GM12878 (cell line): ENCODE measurements around the gene ARL15. TPM values are rescaled to one million over a fixed set of nuclear protein-coding genes. Genes with fewer than 3 reads are reported as not detected.

ENCODE experiments used
- ATAC-seq: fragments of 200-7000 bp; cut with Tn5 transposase; 3 replicates; pipeline ENCODE4 v1.9.1; 2020; ENCODE audit warnings: mild to moderate bottlenecking, moderate library complexity
- BruUV-seq: library from RNA; stranded (reverse); fragments of 400-500 nt; replicated peaks from 2 replicates; lab custom pipeline; 2021; lab: Mats Ljungman, UMichigan
- CTCF ChIA-PET: fragments of 300-600 bp; sonication (Branson Sonifier 250); formaldehyde crosslinking; extraction: SDS; loops from one replicate; lab custom pipeline; 2021; ENCODE audit warnings: inconsistent platforms; lab: Yijun Ruan, JAX
- POLR2A ChIA-PET: fragments of 350-600 bp; formaldehyde crosslinking; extraction: SDS; loops from one replicate; lab custom pipeline; 2021; ENCODE audit warnings: inconsistent platforms; lab: Charles Lee
- RAD21 ChIA-PET: fragments of 300-600 bp; sonication (Branson Sonifier 250); formaldehyde crosslinking; loops from one replicate; lab custom pipeline; 2023; ENCODE audit warnings: antibody characterized with exemption; ENCODE audit not compliant: unreplicated experiment; lab: Charles Lee
- SMC1A ChIA-PET: fragments of 300-600 bp; sonication (Branson Sonifier 250); formaldehyde crosslinking; loops from one replicate; lab custom pipeline; 2023; ENCODE audit not compliant: unreplicated experiment, uncharacterized antibody; lab: Charles Lee
- DNase-seq: peaks from one replicate; pipeline ENCODE4 v3.0.0-alpha.2; 2011; ENCODE audit warnings: low read depth, low spot score
- FAIRE-seq: peaks from 3 replicates; lab custom pipeline; 2011; peaks lifted over from hg19 to GRCh38; lab: Jason Lieb, UNC
- H2AFZ ChIP-seq: 2 replicates; pipeline ENCODE4 v1.6.0; 2011; ENCODE audit warnings: low read depth, low read length, control low read depth; ENCODE audit not compliant: control insufficient read depth
- H3K27ac ChIP-seq: 2 replicates; pipeline ENCODE4 v1.5.1; 2011; ENCODE audit warnings: control low read depth; ENCODE audit not compliant: control insufficient read depth, insufficient read depth
- H3K27me3 ChIP-seq, 2 experiments: replicated peaks in 1 of 2; 2 replicates each; pipeline versions ENCODE4 v1.6.0 to v1.6.1; 2011; ENCODE audit warnings: low read length in 1 of 2; ENCODE audit not compliant: control insufficient read depth in 2 of 2, insufficient read depth in 2 of 2
- H3K36me3 ChIP-seq, 2 experiments: 2 replicates each; pipeline ENCODE4 v1.5.1; 2011; ENCODE audit warnings: low read length in 1 of 2; ENCODE audit not compliant: control insufficient read depth in 2 of 2, insufficient read depth in 2 of 2
- H3K4me1 ChIP-seq: 2 replicates; pipeline ENCODE4 v1.6.1; 2011; ENCODE audit warnings: mild to moderate bottlenecking, low read length, moderate library complexity, mixed read lengths; ENCODE audit not compliant: control insufficient read depth, insufficient read depth
- H3K4me2 ChIP-seq: 2 replicates; pipeline ENCODE4 v1.6.0; 2011; ENCODE audit warnings: control low read depth; ENCODE audit not compliant: control insufficient read depth, insufficient read depth
- H3K4me3 ChIP-seq: fragments of 200-600 bp; sonication (generic); 2 replicates; pipeline ENCODE4 v1.5.1; 2016
- H3K79me2 ChIP-seq: 2 replicates; pipeline ENCODE4 v1.6.0; 2011; ENCODE audit warnings: low read length; ENCODE audit not compliant: control insufficient read depth, insufficient read depth
- H3K9ac ChIP-seq: 2 replicates; pipeline ENCODE4 v1.8.0; 2011; ENCODE audit warnings: low read length, control low read depth, mixed read lengths; ENCODE audit not compliant: control insufficient read depth, insufficient read depth
- H3K9me3 ChIP-seq: replicated peaks from 3 replicates; pipeline ENCODE4 v1.5.1; 2011; ENCODE audit warnings: mild to moderate bottlenecking, low read length; ENCODE audit not compliant: control insufficient read depth, insufficient read depth
- H4K20me1 ChIP-seq: 2 replicates; pipeline ENCODE4 v1.6.0; 2011; ENCODE audit not compliant: control insufficient read depth, insufficient read depth
- ATF3 ChIP-seq: IDR thresholded peaks from 2 replicates; pipeline ENCODE4 v1.6.1; 2011; ENCODE audit warnings: low read depth, mild to moderate bottlenecking, low read length, moderate library complexity, borderline replicate concordance; ENCODE audit errors: extremely low read depth
- BCLAF1 ChIP-seq: fragments of 450-650 bp; IDR thresholded peaks from 2 replicates; pipeline ENCODE4 v1.6.1; 2017; ENCODE audit warnings: antibody characterized with exemption, mild to moderate bottlenecking, moderate library complexity
- BMI1 ChIP-seq: fragments of 450-650 bp; IDR thresholded peaks from 2 replicates; pipeline ENCODE4 v1.6.1; 2016; ENCODE audit warnings: mild to moderate bottlenecking, moderate library complexity, borderline replicate concordance
- CUX1 ChIP-seq: IDR thresholded peaks from 2 replicates; pipeline ENCODE4 v1.6.1; 2012; ENCODE audit warnings: improper control_type of control experiment, low read depth, low read length; ENCODE audit not compliant: insufficient replicate concordance
- EZH2 ChIP-seq: IDR thresholded peaks from 2 replicates; pipeline ENCODE4 v1.6.1; 2012; ENCODE audit warnings: low read depth, mild to moderate bottlenecking, control low read depth, inconsistent platforms, low read length, borderline replicate concordance; ENCODE audit not compliant: control insufficient read depth
- IRF5 ChIP-seq: fragments of 450-650 bp; IDR thresholded peaks from 2 replicates; pipeline ENCODE4 v1.6.1; 2017; ENCODE audit warnings: borderline replicate concordance
- JUNB ChIP-seq: IDR thresholded peaks from 2 replicates; pipeline ENCODE4 v1.6.1; 2016; ENCODE audit warnings: antibody characterized with exemption, mild to moderate bottlenecking
- NFYA ChIP-seq: IDR thresholded peaks from 2 replicates; pipeline ENCODE4 v1.6.1; 2011; ENCODE audit warnings: low read depth, mild to moderate bottlenecking, low read length, improper control_type of control experiment, borderline replicate concordance
- SMC3 ChIP-seq: IDR thresholded peaks from 2 replicates; pipeline ENCODE4 v1.6.1; 2011; ENCODE audit warnings: low read length, improper control_type of control experiment, borderline replicate concordance
- SREBF2 ChIP-seq: IDR thresholded peaks from 2 replicates; pipeline ENCODE4 v1.6.1; 2012; ENCODE audit warnings: mild to moderate bottlenecking, low read length
- STAT1 ChIP-seq: fragments of 450-650 bp; conservative IDR thresholded peaks from 2 replicates; pipeline ENCODE4 v1.6.1; 2014; ENCODE audit warnings: antibody characterized with exemption, mild to moderate bottlenecking
- TCF12 ChIP-seq: IDR thresholded peaks from 2 replicates; pipeline ENCODE4 v1.6.1; 2011; ENCODE audit warnings: low read depth, mild to moderate bottlenecking, low read length
- ZNF24 ChIP-seq: fragments of 450-650 bp; IDR thresholded peaks from 2 replicates; pipeline ENCODE4 v1.6.1; 2017; ENCODE audit warnings: antibody characterized with exemption, mild to moderate bottlenecking
- ZZZ3 ChIP-seq: IDR thresholded peaks from 2 replicates; pipeline ENCODE4 v1.6.1; 2011; ENCODE audit warnings: low read depth; ENCODE audit not compliant: control insufficient read depth, insufficient read length
- WGBS: methylation state at CpG from one replicate; pipeline ENCODE4 v1.1.6; 2016; ENCODE audit warnings: low lambda C conversion rate; ENCODE audit not compliant: insufficient replicate concordance, insufficient coverage; ENCODE audit errors: missing lambda C conversion rate; 5-methylcytosine and 5-hydroxymethylcytosine counted together
- in situ Hi-C: fragments of 300-500 bp; cut with MboI; formaldehyde crosslinking; loops from 9 replicates; pipeline ENCODE4 v1.14.3; 2018; ENCODE audit warnings: mixed read lengths
- intact Hi-C: fragments of 100-400 bp; cut with micrococcal nuclease; formaldehyde crosslinking; loops from one replicate; pipeline ENCODE4 v1.14.2; 2022; ENCODE audit not compliant: unreplicated experiment
- polyA plus RNA-seq, 11 experiments: library from polyadenylated mRNA; depleted of rRNA in 4 of 11; unstranded in 6 of 11; stranded (reverse) in 5 of 11; fragments of >200 nt; fragmentation: Nextera tagmentation in 4 of 11; fragmentation: Illumina TruSeq in 1 of 11; extraction: Ambion mirVana in 4 of 11; extraction: Trizol in 1 of 11; gene quantifications; 1 replicate in 1 of 11; 2 replicates in 10 of 11; pipeline versions ENCODE4 v1.2.1 to v1.2.3, GENCODE V29; 2011 to 2016; ENCODE audit warnings: inconsistent platforms in 2 of 11, missing spikeins in 2 of 11, low read depth in 1 of 11
- total RNA-seq, 4 experiments: library from RNA; depleted of rRNA in 3 of 4; stranded (reverse); fragments of >200 nt in 3 of 4; fragmentation: Illumina TruSeq in 1 of 4; extraction: Trizol in 1 of 4; gene quantifications; 2 replicates each; pipeline versions ENCODE4 v1.2.1 to v1.2.3, GENCODE V29; 2013 to 2021

The ARL15 gene
- total and polyA plus RNA-seq, 10 of the 15 experiments (the other 5 are each of a cell fraction or from before 2014, with no cell fraction given), result 3.6 to 11.0 (median 7.7) TPM

GRCh38 chr5:53996008-53996407 lies 314.4 kb downstream of the ARL15 start:
- H3K4me2 ChIP-seq, result no peak overlapping the region
- no peaks in the 10 kb centered on the region for H3K79me2 ChIP-seq
- H3K36me3 ChIP-seq, result no peaks in the 10 kb centered on the region
- ChIA-PET SMC1A (no interaction called here), POLR2A (interaction anchor here (0.5 kb wide), 1 partner anchor 171 kb away, joined by 3 read pairs; no protein-coding TSS in a partner anchor), CTCF (interaction anchor here (0.9 to 1.5 kb wide), 3 partner anchors 39 to 233 kb away, joined by 3 to 4 read pairs (median 4); no protein-coding TSS in a partner anchor), RAD21 (no interaction called here)
- no peak overlapping the region for H2AFZ ChIP-seq
- TF ChIP-seq BMI1 (no peak), STAT1 (no peak), CUX1 (no peak), ZNF24 (no peak), TCF12 (no peak), SMC3 (no peak), EZH2 (no peak), SREBF2 (no peak), NFYA (no peak), JUNB (no peak), BCLAF1 (no peak), ZZZ3 (no peak), ATF3 (no peak), IRF5 (no peak)
- H3K27me3 ChIP-seq, result no peaks in the 10 kb centered on the region
- no peak for FAIRE-seq
- H3K27ac ChIP-seq, result no peak overlapping the region
- H4K20me1 ChIP-seq, result no peaks in the 10 kb centered on the region
- H3K4me3 ChIP-seq, result no peak overlapping the region
- intact Hi-C loops, result loop anchor here (10.0 kb wide), 1 partner anchor 219 kb away; no protein-coding TSS in a partner anchor
- no TSS peak for BruUV-seq
- no peak for ATAC-seq
- no peaks in the 10 kb centered on the region for H3K9me3 ChIP-seq
- in situ Hi-C loops, result no loop called here
- no peak for DNase-seq
- WGBS, result 61% methylated on average over 4 of the region's 4 CpGs
- H3K9ac ChIP-seq, result no peak overlapping the region
- no peaks in the 10 kb centered on the region for H3K4me1 ChIP-seq
